ENCODE results near the gene ASAP2. TPM values are rescaled to one million over a fixed set of nuclear protein-coding genes. Genes with fewer than 3 reads are reported as not detected.

The ASAP2 gene
- total and polyA plus RNA-seq, 9 of the 15 experiments (the other 6 are each of a cell fraction or from before 2014, with no cell fraction given) = 0.06 to 4.3 (median 3.1) TPM

- TF ChIP-seq ZNF583 (CRISPR knock-in tag; IDR thresholded peaks at IDR 0.05) = no peak
- no peak for TF ChIP-seq DNMT1 (IDR thresholded peaks at IDR 0.05)
- no peak for TF ChIP-seq DDX20 (tag; IDR thresholded peaks at IDR 0.05; ENCODE audit: low read depth)
- TF ChIP-seq SREBF2 (CRISPR knock-in tag; IDR thresholded peaks at IDR 0.05) = no peak
- no peak for TF ChIP-seq HOXB6 (CRISPR knock-in tag; IDR thresholded peaks at IDR 0.05; ENCODE audit: borderline replicate concordance)
- TF ChIP-seq ZNF764 (CRISPR knock-in tag; IDR thresholded peaks at IDR 0.05; ENCODE audit: low read depth) = no peak
- TF ChIP-seq CHAMP1 (IDR thresholded peaks at IDR 0.05) = no peak
- TF ChIP-seq TBL1XR1 (IDR thresholded peaks at IDR 0.05; ENCODE audit: low read length in 2 of 2) = no peak
- TF ChIP-seq RREB1 (CRISPR knock-in tag; IDR thresholded peaks at IDR 0.05) = no peak
- TF ChIP-seq ARID4B (CRISPR knock-in tag; IDR thresholded peaks at IDR 0.05) = no peak
- no peak for TF ChIP-seq KLF13 (tag; IDR thresholded peaks at IDR 0.05; ENCODE audit: borderline replicate concordance, low read depth)
- TF ChIP-seq ASH1L (IDR thresholded peaks at IDR 0.05; ENCODE audit: borderline replicate concordance, low read depth, partially characterized antibody) = no peak
- no peak for TF ChIP-seq TCFL5 (CRISPR knock-in tag; conservative IDR thresholded peaks at IDR 0.05)
- no peak for TF ChIP-seq ZBTB1 (CRISPR knock-in tag; IDR thresholded peaks at IDR 0.05; ENCODE audit: borderline replicate concordance, low read depth)
- no peak for TF ChIP-seq TAL1 (IDR thresholded peaks at IDR 0.05)
- TF ChIP-seq JUN (IDR thresholded peaks at IDR 0.05; ENCODE audit: borderline replicate concordance, low read depth, low read length) = peak; percentile 8; the same call in 1 of the 2 replicates
- TF ChIP-seq JUN (CRISPR knock-in tag; IDR thresholded peaks at IDR 0.05; ENCODE audit: borderline replicate concordance) = no peak
Measured at GRCh38 chr2:9313443-9313842, 106.8 kb downstream of the ASAP2 start (continued).
